ENCODE measurements around the gene HAPLN2.

Gene HAPLN2

GRCh38 chr1:156658496-156658895, 39.3 kb downstream of the HAPLN2 start:
- Histone ChIP-seq H3K4me3 (no peak overlapping the region), H3K36me3 (ENCODE audit: insufficient read depth, low read length) (no peaks in the 10 kb centered on the region), H3K9me3 (ENCODE audit: low read depth, low read length) (no peaks in the 10 kb centered on the region), H3K27ac (no peak overlapping the region), H3K9ac (ENCODE audit: insufficient read length) (no peak overlapping the region)
- DNase-seq (ENCODE audit: low read depth, low spot score): no peak
- TF ChIP-seq EZH2 (IDR thresholded peaks at IDR 0.05): no peak
- TF ChIP-seq FOXP2 (optimal IDR thresholded peaks at IDR 0.05; ENCODE audit: control extremely low read depth, extremely low read length, insufficient read depth): no peak
- TF ChIP-seq POLR2AphosphoS5 (IDR thresholded peaks at IDR 0.05; ENCODE audit: borderline replicate concordance, low read depth, low read length): no peak

GRCh38 chr1:156658945-156659574, 39.8 kb downstream of the HAPLN2 start:
- no peaks in the 10 kb centered on the region for H3K9me3 ChIP-seq (ENCODE audit: low read depth, low read length)
- H3K36me3 ChIP-seq (ENCODE audit: insufficient read depth, low read length): no peaks in the 10 kb centered on the region
- H3K27ac ChIP-seq: no peak overlapping the region
- H3K4me3 ChIP-seq: no peak overlapping the region
- H3K9ac ChIP-seq (ENCODE audit: insufficient read length): no peak overlapping the region
- DNase-seq (ENCODE audit: low read depth, low spot score): no peak
- TF ChIP-seq POLR2AphosphoS5 (IDR thresholded peaks at IDR 0.05; ENCODE audit: borderline replicate concordance, low read depth, low read length) (no peak), EZH2 (IDR thresholded peaks at IDR 0.05) (no peak), FOXP2 (optimal IDR thresholded peaks at IDR 0.05; ENCODE audit: control extremely low read depth, extremely low read length, insufficient read depth) (no peak)

GRCh38 chr1:156659661-156659987, 40.4 kb downstream of the HAPLN2 start:
- TF ChIP-seq POLR2AphosphoS5 (IDR thresholded peaks at IDR 0.05; ENCODE audit: borderline replicate concordance, low read depth, low read length) (no peak), EZH2 (IDR thresholded peaks at IDR 0.05) (no peak), FOXP2 (optimal IDR thresholded peaks at IDR 0.05; ENCODE audit: control extremely low read depth, extremely low read length, insufficient read depth) (no peak)
- H3K27ac ChIP-seq: no peak overlapping the region

DNA sequence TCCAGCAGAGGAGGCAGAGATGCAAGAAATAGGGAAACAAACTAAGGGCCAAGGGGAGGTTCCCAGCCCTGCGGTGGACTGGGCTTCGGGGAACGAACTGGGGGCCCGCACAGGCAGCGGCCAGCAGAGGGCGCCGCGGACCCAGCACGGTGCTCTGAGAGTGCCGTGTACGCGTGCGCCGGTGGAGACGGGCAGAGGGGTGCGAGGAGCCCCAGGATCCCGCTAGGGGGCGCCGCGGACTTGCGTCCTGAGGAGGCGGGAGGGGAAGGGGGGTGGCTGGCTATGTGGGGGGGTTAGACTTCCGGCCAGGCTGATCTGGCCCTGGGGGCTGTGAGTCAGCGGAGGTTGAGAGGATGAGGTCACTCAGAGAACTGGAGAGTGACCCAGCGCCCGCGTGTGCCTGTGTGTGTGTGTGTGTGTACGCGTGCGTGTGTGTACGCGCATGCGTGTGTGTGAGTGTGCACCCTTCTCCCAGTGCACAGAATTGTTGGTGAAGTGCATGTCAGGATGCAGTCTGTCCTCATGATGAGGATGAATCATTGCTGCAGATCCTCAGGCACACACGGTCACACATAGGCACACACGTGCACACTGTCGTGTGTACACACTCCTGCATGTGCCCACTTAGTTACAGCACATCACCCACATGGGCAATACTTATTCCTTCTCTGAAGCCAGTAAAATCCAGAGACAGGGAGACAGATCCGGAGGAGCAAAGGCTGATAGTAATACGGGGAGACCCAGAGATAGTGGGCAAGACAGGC, 41.0 kb downstream of the HAPLN2 start:
- TF ChIP-seq FOXP2 (optimal IDR thresholded peaks at IDR 0.05; ENCODE audit: control extremely low read depth, extremely low read length, insufficient read depth): no peak
- TF ChIP-seq EZH2 (IDR thresholded peaks at IDR 0.05): no peak
- TF ChIP-seq POLR2AphosphoS5 (IDR thresholded peaks at IDR 0.05; ENCODE audit: borderline replicate concordance, low read depth, low read length): no peak
- no peak overlapping the region for H3K9ac ChIP-seq (ENCODE audit: insufficient read length)
- no peaks in the 10 kb centered on the region for H3K9me3 ChIP-seq (ENCODE audit: low read depth, low read length)
- peak; percentile 32 for DNase-seq (ENCODE audit: low read depth, low spot score)
- H3K4me3 ChIP-seq: no peak overlapping the region
- H3K27ac ChIP-seq: no peak overlapping the region
- no peaks in the 10 kb centered on the region for H3K36me3 ChIP-seq (ENCODE audit: insufficient read depth, low read length)

More at GRCh38 chr1:156659661-156659987, 40.4 kb downstream of the HAPLN2 start:
- no peak for DNase-seq (ENCODE audit: low read depth, low spot score)
- Histone ChIP-seq H3K9me3 (ENCODE audit: low read depth, low read length) (no peaks in the 10 kb centered on the region), H3K4me3 (no peak overlapping the region), H3K36me3 (ENCODE audit: insufficient read depth, low read length) (no peaks in the 10 kb centered on the region), H3K9ac (ENCODE audit: insufficient read length) (no peak overlapping the region)

DNA sequence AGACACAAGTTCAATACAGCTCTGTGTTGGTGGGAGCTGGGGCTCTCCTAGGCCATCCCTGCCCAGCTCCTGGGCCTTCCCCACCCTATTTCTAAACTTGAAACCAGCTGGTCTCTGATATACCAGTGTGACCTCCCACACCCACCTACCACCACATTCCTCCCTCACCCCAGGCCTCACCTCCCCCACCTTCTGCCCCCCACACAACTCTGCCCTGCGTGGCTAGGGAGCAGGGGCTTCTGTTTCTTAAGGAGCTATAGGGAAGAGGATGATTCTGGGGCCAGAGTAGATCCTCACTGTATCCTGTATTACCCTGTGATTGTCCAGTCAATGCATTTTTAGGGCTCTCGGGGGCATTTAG, 41.5 kb downstream of the HAPLN2 start:
- no peak overlapping the region for H3K4me3 ChIP-seq
- H3K9ac ChIP-seq (ENCODE audit: insufficient read length): no peak overlapping the region
- H3K27ac ChIP-seq: no peak overlapping the region

GRCh38 chr1:156662005-156662799, 43.0 kb downstream of the HAPLN2 start:
- no peak for TF ChIP-seq POLR2AphosphoS5 (IDR thresholded peaks at IDR 0.05; ENCODE audit: borderline replicate concordance, low read depth, low read length)
- no peak for TF ChIP-seq FOXP2 (optimal IDR thresholded peaks at IDR 0.05; ENCODE audit: control extremely low read depth, extremely low read length, insufficient read depth)
- TF ChIP-seq EZH2 (IDR thresholded peaks at IDR 0.05): no peak
- no peak for DNase-seq (ENCODE audit: low read depth, low spot score)
- no peak overlapping the region for H3K9ac ChIP-seq (ENCODE audit: insufficient read length)
- H3K27ac ChIP-seq: no peak overlapping the region
- no peak overlapping the region for H3K4me3 ChIP-seq
- no peaks in the 10 kb centered on the region for H3K36me3 ChIP-seq (ENCODE audit: insufficient read depth, low read length)
- H3K9me3 ChIP-seq (ENCODE audit: low read depth, low read length): no peaks in the 10 kb centered on the region

More for the DNA sequence above, 41.5 kb downstream of the HAPLN2 start:
- Histone ChIP-seq H3K36me3 (ENCODE audit: insufficient read depth, low read length) (no peaks in the 10 kb centered on the region), H3K9me3 (ENCODE audit: low read depth, low read length) (no peaks in the 10 kb centered on the region)
- no peak for DNase-seq (ENCODE audit: low read depth, low spot score)
- TF ChIP-seq EZH2 (IDR thresholded peaks at IDR 0.05) (no peak), FOXP2 (optimal IDR thresholded peaks at IDR 0.05; ENCODE audit: control extremely low read depth, extremely low read length, insufficient read depth) (no peak), POLR2AphosphoS5 (IDR thresholded peaks at IDR 0.05; ENCODE audit: borderline replicate concordance, low read depth, low read length) (no peak)

DNA sequence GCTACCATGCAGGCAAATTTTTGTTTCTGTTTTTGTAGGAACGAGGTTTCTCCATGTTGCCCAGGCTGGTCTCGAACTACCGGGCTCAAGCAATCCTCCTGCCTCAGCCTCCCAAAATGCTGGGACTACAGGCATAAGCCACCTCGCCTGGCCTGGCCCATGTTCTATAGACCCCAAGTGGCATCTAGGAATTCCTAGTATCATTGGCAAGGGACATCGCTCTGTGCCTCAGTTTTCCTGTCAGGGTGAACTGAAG, 43.5 kb downstream of the HAPLN2 start:
- H3K36me3 ChIP-seq (ENCODE audit: insufficient read depth, low read length): no peaks in the 10 kb centered on the region
- DNase-seq (ENCODE audit: low read depth, low spot score): no peak
- no peak overlapping the region for H3K9ac ChIP-seq (ENCODE audit: insufficient read length)
- no peak overlapping the region for H3K27ac ChIP-seq
- no peaks in the 10 kb centered on the region for H3K9me3 ChIP-seq (ENCODE audit: low read depth, low read length)
- no peak overlapping the region for H3K4me3 ChIP-seq
- TF ChIP-seq POLR2AphosphoS5 (IDR thresholded peaks at IDR 0.05; ENCODE audit: borderline replicate concordance, low read depth, low read length) (no peak), EZH2 (IDR thresholded peaks at IDR 0.05) (no peak), FOXP2 (optimal IDR thresholded peaks at IDR 0.05; ENCODE audit: control extremely low read depth, extremely low read length, insufficient read depth) (no peak)

DNA sequence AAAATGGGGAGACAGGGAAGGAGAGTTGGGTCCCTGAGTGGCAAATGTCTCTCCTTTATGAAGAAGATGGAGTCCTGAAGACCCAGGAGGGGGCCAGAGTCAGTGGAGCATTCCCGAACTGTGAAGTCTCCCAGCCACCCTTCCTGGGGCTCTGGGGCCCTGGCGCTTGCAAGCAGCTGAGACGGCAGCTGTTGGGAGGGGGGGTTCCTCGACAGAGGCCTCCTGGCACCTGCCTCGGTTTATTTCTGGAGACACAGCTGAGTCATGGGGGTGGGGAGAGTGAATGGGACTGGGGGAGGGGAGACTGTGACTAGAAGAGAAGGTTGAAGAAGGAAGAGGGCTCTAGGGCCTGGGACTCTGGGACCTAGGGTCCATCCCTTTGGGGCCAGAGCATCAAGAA, 44.0 kb downstream of the HAPLN2 start:
- Histone ChIP-seq H3K9me3 (ENCODE audit: low read depth, low read length) (no peaks in the 10 kb centered on the region), H3K27ac (no peak overlapping the region), H3K9ac (ENCODE audit: insufficient read length) (no peak overlapping the region), H3K4me3 (no peak overlapping the region), H3K36me3 (ENCODE audit: insufficient read depth, low read length) (no peaks in the 10 kb centered on the region)
- TF ChIP-seq FOXP2 (optimal IDR thresholded peaks at IDR 0.05; ENCODE audit: control extremely low read depth, extremely low read length, insufficient read depth) (no peak), EZH2 (IDR thresholded peaks at IDR 0.05) (no peak), POLR2AphosphoS5 (IDR thresholded peaks at IDR 0.05; ENCODE audit: borderline replicate concordance, low read depth, low read length) (no peak)
- DNase-seq (ENCODE audit: low read depth, low spot score): no peak

Data from SK-N-MC (cell line).